Subcutaneous abdominal adipose tissue (tissue), 5 donors: ENCODE measurements around the gene ARFGAP1.

Experiments used
- H3K27ac ChIP-seq: one replicate; pipeline ENCODE4 v1.7.0; 2013; ENCODE audit warnings: low read depth, mild to moderate bottlenecking, inconsistent platforms, low read length, moderate library complexity
- H3K27me3 ChIP-seq, 5 donors: one replicate each; pipeline ENCODE4 v1.7.0; 2013; ENCODE audit warnings: low read length in 5 of 5, inconsistent platforms in 1 of 5; ENCODE audit not compliant: control insufficient read depth in 5 of 5, insufficient read depth in 4 of 5
- H3K36me3 ChIP-seq, 5 donors: one replicate each; pipeline ENCODE4 v1.7.0; 2013; ENCODE audit warnings: low read length in 5 of 5; ENCODE audit not compliant: control insufficient read depth in 5 of 5, insufficient read depth in 5 of 5
- H3K4me1 ChIP-seq, 5 donors: one replicate each; pipeline ENCODE4 v1.7.0; 2013; ENCODE audit warnings: low read length in 5 of 5, mild to moderate bottlenecking in 3 of 5, moderate library complexity in 1 of 5; ENCODE audit not compliant: control insufficient read depth in 5 of 5, insufficient read depth in 5 of 5
- H3K4me3 ChIP-seq, 5 donors: one replicate each; pipeline ENCODE4 v1.7.0; 2013; ENCODE audit warnings: low read length in 5 of 5, low read depth in 1 of 5
- H3K9ac ChIP-seq, 5 donors: one replicate each; pipeline ENCODE4 v1.7.0; 2013; ENCODE audit warnings: low read length in 5 of 5, mild to moderate bottlenecking in 4 of 5, moderate library complexity in 3 of 5
- H3K9me3 ChIP-seq, 5 donors: one replicate each; pipeline ENCODE4 v1.7.0; 2013; ENCODE audit warnings: low read length in 5 of 5; ENCODE audit not compliant: control insufficient read depth in 5 of 5
- donor health status: healthy.
- donor health status: healthy.
- donor health status: healthy.
- donor health status: healthy.
- donor health status: healthy.

Gene ARFGAP1

GRCh38 chr20:63318391-63319163 lies 46.0 kb downstream of the ARFGAP1 start:
- H3K9ac ChIP-seq = no peak overlapping the region
- no peaks in the 10 kb centered on the region for H3K9me3 ChIP-seq
- H3K27ac ChIP-seq = no peak overlapping the region
- H3K36me3 ChIP-seq = no peaks in the 10 kb centered on the region
- H3K4me1 ChIP-seq = peaks cover 0 to 26% (median 22%) of the 10 kb centered on the region in 5 donors
- H3K4me3 ChIP-seq = no peak overlapping the region
- H3K27me3 ChIP-seq = peaks cover 0 to 9% (median 3%) of the 10 kb centered on the region in 5 donors

- H3K4me3 ChIP-seq = no peak overlapping the region
- peaks cover 0 to 9% (median 3%) of the 10 kb centered on the region in 5 donors for H3K27me3 ChIP-seq
- no peak overlapping the region for H3K27ac ChIP-seq
- H3K9me3 ChIP-seq = no peaks in the 10 kb centered on the region
- peaks cover 0 to 29% (median 19%) of the 10 kb centered on the region in 5 donors for H3K4me1 ChIP-seq
- no peak overlapping the region for H3K9ac ChIP-seq
- no peaks in the 10 kb centered on the region for H3K36me3 ChIP-seq
Measured at GRCh38 chr20:63319164-63320040, 46.8 kb downstream of the ARFGAP1 start.

- H3K9ac ChIP-seq = no peak overlapping the region
- peaks cover 0 to 4% (median 3%) of the 10 kb centered on the region in 5 donors for H3K27me3 ChIP-seq
- no peak overlapping the region for H3K4me3 ChIP-seq
- no peaks in the 10 kb centered on the region for H3K9me3 ChIP-seq
- H3K36me3 ChIP-seq = no peaks in the 10 kb centered on the region
- H3K4me1 ChIP-seq = peaks cover 0 to 29% (median 19%) of the 10 kb centered on the region in 5 donors
- no peak overlapping the region for H3K27ac ChIP-seq
Measured at GRCh38 chr20:63320041-63320511, 47.5 kb downstream of the ARFGAP1 start.

- peaks cover 0 to 29% (median 19%) of the 10 kb centered on the region in 5 donors for H3K4me1 ChIP-seq
- H3K9ac ChIP-seq = peak overlapping the region in 1 of 5 donors; percentile 17
- H3K27me3 ChIP-seq = peaks cover 0 to 3% (median 2%) of the 10 kb centered on the region in 5 donors
- H3K36me3 ChIP-seq = no peaks in the 10 kb centered on the region
- H3K27ac ChIP-seq = no peak overlapping the region
- no peak overlapping the region for H3K4me3 ChIP-seq
- H3K9me3 ChIP-seq = no peaks in the 10 kb centered on the region
Measured at GRCh38 chr20:63320616-63321147, 48.1 kb downstream of the ARFGAP1 start.

GRCh38 chr20:63321148-63321831 lies 48.7 kb downstream of the ARFGAP1 start:
- peak overlapping the region in 1 of 5 donors; percentile 17 for H3K9ac ChIP-seq
- peaks cover 0 to 3% (median 0%) of the 10 kb centered on the region in 5 donors for H3K27me3 ChIP-seq
- H3K4me3 ChIP-seq = no peak overlapping the region
- H3K9me3 ChIP-seq = no peaks in the 10 kb centered on the region
- H3K27ac ChIP-seq = no peak overlapping the region
- peaks cover 0 to 29% (median 19%) of the 10 kb centered on the region in 5 donors for H3K4me1 ChIP-seq
- no peaks in the 10 kb centered on the region for H3K36me3 ChIP-seq

- Histone ChIP-seq H3K4me1 (peaks cover 0 to 29% (median 24%) of the 10 kb centered on the region in 5 donors), H3K9ac (no peak overlapping the region), H3K4me3 (no peak overlapping the region), H3K9me3 (peaks cover 0 to 10% (median 5%) of the 10 kb centered on the region in 5 donors), H3K36me3 (no peaks in the 10 kb centered on the region), H3K27ac (no peak overlapping the region), H3K27me3 (peaks cover 0 to 3% (median 0%) of the 10 kb centered on the region in 5 donors)
Measured at GRCh38 chr20:63322146-63322932, 49.7 kb downstream of the ARFGAP1 start.

GRCh38 chr20:63322933-63323273 lies 50.3 kb downstream of the ARFGAP1 start:
- Histone ChIP-seq H3K9me3 (peaks cover 0 to 14% (median 5%) of the 10 kb centered on the region in 5 donors), H3K27me3 (peaks cover 0 to 3% (median 0%) of the 10 kb centered on the region in 5 donors)

GRCh38 chr20:63323357-63323981 lies 50.9 kb downstream of the ARFGAP1 start:
- Histone ChIP-seq H3K27ac (no peak overlapping the region), H3K9ac (no peak overlapping the region), H3K4me3 (no peak overlapping the region), H3K27me3 (peaks cover 0 to 3% (median 0%) of the 10 kb centered on the region in 5 donors), H3K4me1 (peaks cover 0 to 29% (median 24%) of the 10 kb centered on the region in 5 donors), H3K36me3 (no peaks in the 10 kb centered on the region), H3K9me3 (peaks cover 0 to 15% (median 5%) of the 10 kb centered on the region in 5 donors)

More at GRCh38 chr20:63322933-63323273, 50.3 kb downstream of the ARFGAP1 start:
- Histone ChIP-seq H3K4me3 (no peak overlapping the region), H3K4me1 (peaks cover 0 to 29% (median 24%) of the 10 kb centered on the region in 5 donors), H3K27ac (no peak overlapping the region), H3K9ac (no peak overlapping the region), H3K36me3 (no peaks in the 10 kb centered on the region)
